K562 (cell line): ENCODE data around the gene VSIG10L2. TPM values are rescaled to one million over a fixed set of nuclear protein-coding genes. Genes with fewer than 3 reads are reported as not detected.

ENCODE experiments used
- ATAC-seq: fragments of 200-7000 bp; cut with Tn5 transposase; 3 replicates; pipeline ENCODE4 v1.9.1; 2020; ENCODE audit warnings: moderate library complexity
- BruUV-seq: library from RNA; stranded (reverse); fragments of 400-500 nt; replicated peaks from 2 replicates; lab custom pipeline; 2021; lab: Mats Ljungman, UMichigan
- CTCF ChIA-PET: fragments of 300-600 bp; formaldehyde crosslinking; extraction: SDS; loops from one replicate; lab custom pipeline; 2021; ENCODE audit warnings: low intra/inter-chr PET ratio; lab: Yijun Ruan, JAX
- POLR2A ChIA-PET: fragments of 300-600, 350-650 bp; sonication (Branson Sonifier 250); formaldehyde crosslinking; extraction: SDS; loops from one replicate; lab custom pipeline; 2021; ENCODE audit warnings: antibody characterized with exemption, inconsistent platforms; lab: Yijun Ruan, JAX
- DNase-seq, 4 experiments: peaks; one replicate each; pipeline versions ENCODE4 v3.0.0 to v3.0.0-alpha.2; 2011 to 2018; ENCODE audit warnings: low spot score in 3 of 4, mixed read lengths in 3 of 4; ENCODE audit errors: extremely low read depth in 1 of 4
- FAIRE-seq: peaks from 2 replicates; lab custom pipeline; 2011; peaks lifted over from hg19 to GRCh38; lab: Jason Lieb, UNC
- H2AFZ ChIP-seq: 2 replicates; pipeline ENCODE4 v1.6.0; 2011; ENCODE audit warnings: low read depth, low read length, control low read depth, inconsistent platforms
- H3K27ac ChIP-seq: fragments of 200-600 bp; 3 replicates; pipeline ENCODE4 v1.8.0; 2011; ENCODE audit warnings: low read depth, mild to moderate bottlenecking, control low read depth, inconsistent platforms, low read length, moderate library complexity, mixed read lengths; ENCODE audit errors: extremely low read depth
- H3K27me3 ChIP-seq, 2 experiments: fragments of 300-600 bp in 1 of 2; 2 replicates in 1 of 2; 3 replicates in 1 of 2; pipeline versions ENCODE4 v1.6.0 to v1.8.0; 2011; ENCODE audit warnings: inconsistent platforms in 2 of 2, low read length in 2 of 2, mild to moderate bottlenecking in 1 of 2, mixed read lengths in 1 of 2, moderate library complexity in 1 of 2; ENCODE audit not compliant: control insufficient read depth in 2 of 2, insufficient read depth in 2 of 2
- H3K36me3 ChIP-seq: fragments of 300-600 bp; 3 replicates; pipeline ENCODE4 v1.8.0; 2011; ENCODE audit warnings: mild to moderate bottlenecking, low read length, inconsistent platforms; ENCODE audit not compliant: control insufficient read depth, insufficient read depth
- H3K4me1 ChIP-seq, 2 experiments: fragments of 200-600 bp in 1 of 2; replicated peaks in 1 of 2; 2 replicates in 1 of 2; 3 replicates in 1 of 2; pipeline versions ENCODE4 v1.5.1 to v1.8.0; 2011; ENCODE audit warnings: inconsistent platforms in 2 of 2, low read length in 2 of 2, mild to moderate bottlenecking in 1 of 2, mixed read lengths in 1 of 2, moderate library complexity in 1 of 2; ENCODE audit not compliant: control insufficient read depth in 2 of 2, insufficient read depth in 2 of 2
- H3K4me2 ChIP-seq: 2 replicates; pipeline ENCODE4 v1.6.1; 2011; ENCODE audit warnings: low read length, control low read depth, inconsistent platforms, mixed read lengths; ENCODE audit not compliant: insufficient read depth
- H3K4me3 ChIP-seq: fragments of 200-600 bp; sonication (generic), shearing (Covaris generic); 2 replicates; pipeline ENCODE4 v1.5.1; 2016; ENCODE audit warnings: control low read depth, inconsistent platforms
- H3K79me2 ChIP-seq: fragments of 200-600 bp; 3 replicates; pipeline ENCODE4 v1.8.0; 2011; ENCODE audit warnings: low read length, inconsistent platforms; ENCODE audit not compliant: control insufficient read depth, insufficient read depth
- H3K9ac ChIP-seq, 2 experiments: 2 replicates each; pipeline versions ENCODE4 v1.6.0 to v1.6.1; 2011; ENCODE audit warnings: low read depth in 2 of 2, low read length in 2 of 2, control low read depth in 1 of 2, inconsistent platforms in 1 of 2, mild to moderate bottlenecking in 1 of 2, mixed read lengths in 1 of 2; ENCODE audit not compliant: insufficient read depth in 1 of 2
- H3K9me1 ChIP-seq: one replicate; pipeline ENCODE4 v1.6.0; 2011; ENCODE audit warnings: inconsistent platforms, mild to moderate bottlenecking, low read length, moderate library complexity; ENCODE audit not compliant: control insufficient read depth, insufficient read depth
- H3K9me3 ChIP-seq: replicated peaks from 2 replicates; pipeline ENCODE4 v1.5.1; 2011; ENCODE audit warnings: low read depth, low read length, inconsistent platforms; ENCODE audit not compliant: control insufficient read depth, insufficient read depth
- H4K20me1 ChIP-seq: replicated peaks from 2 replicates; pipeline ENCODE4 v1.6.1; 2011; ENCODE audit warnings: low read length, inconsistent platforms, mixed read lengths; ENCODE audit not compliant: control insufficient read depth, insufficient read depth
- ARID3A ChIP-seq: IDR thresholded peaks from 2 replicates; pipeline ENCODE4 v1.6.1; 2012; ENCODE audit warnings: low read depth, low read length, improper control_type of control experiment, borderline replicate concordance
- BMI1 ChIP-seq: fragments of 150-350 bp; IDR thresholded peaks from 2 replicates; pipeline ENCODE4 v1.6.1; 2014; ENCODE audit warnings: low read length
- CSDE1 ChIP-seq, 2 experiments: fragments of 450-650 bp; IDR thresholded peaks; 2 replicates each; pipeline ENCODE4 v1.6.1; 2016; ENCODE audit warnings: mild to moderate bottlenecking in 1 of 2
- DDX20 ChIP-seq: fragments of 450-650 bp; IDR thresholded peaks from 2 replicates; pipeline ENCODE4 v1.6.1; 2016; ENCODE audit warnings: missing genetic modification characterization, low read depth, mild to moderate bottlenecking, missing compliant biosample characterization, moderate library complexity
- PRMT5 ChIP-seq: sonication (generic); formaldehyde crosslinking; IDR thresholded peaks from 2 replicates; pipeline ENCODE4 v1.5.0; 2020; ENCODE audit warnings: missing genetic modification reagents
- TCFL5 ChIP-seq: fragments of 250-450 bp; sonication (Bioruptor Pico); conservative IDR thresholded peaks from 2 replicates; pipeline ENCODE4 v1.6.1; 2021; ENCODE audit warnings: mild to moderate bottlenecking, moderate library complexity, matching md5 sums
- ZNF444 ChIP-seq: fragments of 250-450 bp; sonication (Bioruptor Pico); IDR thresholded peaks from 2 replicates; pipeline ENCODE4 v1.4.0; 2020; ENCODE audit warnings: mild to moderate bottlenecking, moderate library complexity
- WGBS: fragments of 100-300 bp; shearing (Covaris generic); methylation state at CpG from one replicate; pipeline ENCODE4 v1.1.6; 2016; ENCODE audit warnings: low coverage, mixed read lengths; ENCODE audit not compliant: insufficient coverage; ENCODE audit errors: missing lambda C conversion rate; 5-methylcytosine and 5-hydroxymethylcytosine counted together
- in situ Hi-C: fragments of 300-500 bp; cut with MboI; formaldehyde crosslinking; loops from 4 replicates; pipeline ENCODE4 v1.15.0; 2018; ENCODE audit warnings: inconsistent platforms, mixed read lengths
- intact Hi-C: fragments of 100-400 bp; cut with micrococcal nuclease; formaldehyde crosslinking; loops from 2 replicates; pipeline ENCODE4 v1.14.2; 2022
- polyA plus RNA-seq, 8 experiments: library from polyadenylated mRNA; depleted of rRNA in 4 of 8; stranded (reverse) in 5 of 8; unstranded in 3 of 8; fragments of >200 nt; fragmentation: Nextera tagmentation in 2 of 8; fragmentation: Illumina TruSeq in 1 of 8; extraction: Ambion mirVana in 2 of 8; extraction: Trizol in 1 of 8; gene quantifications; 2 replicates each; pipeline versions ENCODE4 v1.2.1 to v1.2.3, GENCODE V29; 2011 to 2014; ENCODE audit warnings: inconsistent platforms in 1 of 8, missing spikeins in 1 of 8
- total RNA-seq, 7 experiments: library from RNA; depleted of rRNA in 6 of 7; stranded (reverse); fragments of >200 nt in 6 of 7; fragmentation: Illumina TruSeq in 2 of 7; extraction: Trizol in 2 of 7; gene quantifications; 2 replicates each; pipeline versions ENCODE4 v1.2.1 to v1.2.3, GENCODE V29; 2011 to 2021; ENCODE audit warnings: low replicate concordance in 1 of 7
- TF ChIP-seq, protein P1 (sequence below): fragments of 200-800 bp; sonication (Bioruptor generic); IDR thresholded peaks from 2 replicates; pipeline ENCODE4 v1.6.1; 2017; ENCODE audit warnings: missing genetic modification characterization, missing compliant biosample characterization
- TF ChIP-seq, protein P2 (sequence below): fragments of 450-650 bp; IDR thresholded peaks from 2 replicates; pipeline ENCODE4 v1.6.1; 2016; ENCODE audit warnings: low read depth, mild to moderate bottlenecking, moderate library complexity

VSIG10L2 gene
- total and polyA plus RNA-seq, 9 of the 15 experiments (the other 6 are each of a cell fraction or from before 2014, with no cell fraction given), result not detected

DNA sequence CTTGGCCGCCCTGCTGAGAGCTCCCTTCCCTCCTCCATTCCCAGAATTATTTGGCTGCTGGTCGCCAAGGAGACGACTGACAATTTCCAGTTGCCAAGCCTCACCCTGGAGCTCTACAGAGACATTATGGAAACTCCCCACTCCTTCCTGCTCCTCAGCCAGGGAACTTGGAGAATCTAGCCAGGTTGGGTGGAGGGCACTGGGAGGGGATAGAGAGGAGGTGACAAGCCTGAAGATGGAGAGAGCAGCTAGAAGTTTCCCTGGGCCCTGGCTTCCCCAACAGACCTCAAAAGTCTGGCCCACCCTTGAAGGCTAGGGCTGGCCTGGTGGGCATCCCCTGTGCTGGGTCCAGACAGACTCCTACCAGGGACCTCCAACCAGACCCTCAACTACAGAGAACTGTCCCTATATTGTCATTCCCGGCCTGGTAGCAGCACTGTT is 6.7 kb upstream of the VSIG10L2 start:
- H3K36me3 ChIP-seq, result no peaks in the 10 kb centered on the region
- 9% methylated on average over 4 of the region's 4 CpGs for WGBS
- ATAC-seq, result no peak
- H3K27me3 ChIP-seq, result peaks cover 0 to 23% of the 10 kb centered on the region in 2 experiments; a peak in 3 of 5 replicates
- H4K20me1 ChIP-seq, result no peaks in the 10 kb centered on the region
- no peak for TF ChIP-seq ZNF444
- no peak for TF ChIP-seq CSDE1 (IDR thresholded peaks at IDR 0.05)
- TF ChIP-seq, protein P1, sequence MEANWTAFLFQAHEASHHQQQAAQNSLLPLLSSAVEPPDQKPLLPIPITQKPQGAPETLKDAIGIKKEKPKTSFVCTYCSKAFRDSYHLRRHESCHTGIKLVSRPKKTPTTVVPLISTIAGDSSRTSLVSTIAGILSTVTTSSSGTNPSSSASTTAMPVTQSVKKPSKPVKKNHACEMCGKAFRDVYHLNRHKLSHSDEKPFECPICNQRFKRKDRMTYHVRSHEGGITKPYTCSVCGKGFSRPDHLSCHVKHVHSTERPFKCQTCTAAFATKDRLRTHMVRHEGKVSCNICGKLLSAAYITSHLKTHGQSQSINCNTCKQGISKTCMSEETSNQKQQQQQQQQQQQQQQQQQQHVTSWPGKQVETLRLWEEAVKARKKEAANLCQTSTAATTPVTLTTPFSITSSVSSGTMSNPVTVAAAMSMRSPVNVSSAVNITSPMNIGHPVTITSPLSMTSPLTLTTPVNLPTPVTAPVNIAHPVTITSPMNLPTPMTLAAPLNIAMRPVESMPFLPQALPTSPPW (CRISPR knock-in tag), result no peak
- TF ChIP-seq PRMT5 (CRISPR knock-in tag), result no peak
- TF ChIP-seq BMI1, result no peak
- TF ChIP-seq, protein P2, sequence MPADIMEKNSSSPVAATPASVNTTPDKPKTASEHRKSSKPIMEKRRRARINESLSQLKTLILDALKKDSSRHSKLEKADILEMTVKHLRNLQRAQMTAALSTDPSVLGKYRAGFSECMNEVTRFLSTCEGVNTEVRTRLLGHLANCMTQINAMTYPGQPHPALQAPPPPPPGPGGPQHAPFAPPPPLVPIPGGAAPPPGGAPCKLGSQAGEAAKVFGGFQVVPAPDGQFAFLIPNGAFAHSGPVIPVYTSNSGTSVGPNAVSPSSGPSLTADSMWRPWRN, result no peak
- no peak for TF ChIP-seq TCFL5 (CRISPR knock-in tag)
- TF ChIP-seq DDX20, result no peak
- TF ChIP-seq ARID3A, result no peak
- TF ChIP-seq, all 486 proteins: peak for 0
- Histone ChIP-seq H3K9ac (no peak overlapping the region), H3K79me2 (no peaks in the 10 kb centered on the region), H3K27ac (no peak overlapping the region), H2AFZ (no peak overlapping the region), H3K4me1 (peaks cover 0 to 7% of the 10 kb centered on the region in 2 experiments; a peak in 2 of 5 replicates), H3K9me3 (no peaks in the 10 kb centered on the region), H3K4me2 (no peak overlapping the region), H3K9me1 (no peaks in the 10 kb centered on the region), H3K4me3 (no peak overlapping the region)
- intact Hi-C loops, result no loop called here
- POLR2A ChIA-PET, result no interaction called here
- DNase-seq, result no peak
- no peak for FAIRE-seq
- in situ Hi-C loops, result no loop called here
- BruUV-seq, result no TSS peak
- CTCF ChIA-PET, result no interaction called here
